ENCODE data around the gene AMN.

The AMN gene

DNA sequence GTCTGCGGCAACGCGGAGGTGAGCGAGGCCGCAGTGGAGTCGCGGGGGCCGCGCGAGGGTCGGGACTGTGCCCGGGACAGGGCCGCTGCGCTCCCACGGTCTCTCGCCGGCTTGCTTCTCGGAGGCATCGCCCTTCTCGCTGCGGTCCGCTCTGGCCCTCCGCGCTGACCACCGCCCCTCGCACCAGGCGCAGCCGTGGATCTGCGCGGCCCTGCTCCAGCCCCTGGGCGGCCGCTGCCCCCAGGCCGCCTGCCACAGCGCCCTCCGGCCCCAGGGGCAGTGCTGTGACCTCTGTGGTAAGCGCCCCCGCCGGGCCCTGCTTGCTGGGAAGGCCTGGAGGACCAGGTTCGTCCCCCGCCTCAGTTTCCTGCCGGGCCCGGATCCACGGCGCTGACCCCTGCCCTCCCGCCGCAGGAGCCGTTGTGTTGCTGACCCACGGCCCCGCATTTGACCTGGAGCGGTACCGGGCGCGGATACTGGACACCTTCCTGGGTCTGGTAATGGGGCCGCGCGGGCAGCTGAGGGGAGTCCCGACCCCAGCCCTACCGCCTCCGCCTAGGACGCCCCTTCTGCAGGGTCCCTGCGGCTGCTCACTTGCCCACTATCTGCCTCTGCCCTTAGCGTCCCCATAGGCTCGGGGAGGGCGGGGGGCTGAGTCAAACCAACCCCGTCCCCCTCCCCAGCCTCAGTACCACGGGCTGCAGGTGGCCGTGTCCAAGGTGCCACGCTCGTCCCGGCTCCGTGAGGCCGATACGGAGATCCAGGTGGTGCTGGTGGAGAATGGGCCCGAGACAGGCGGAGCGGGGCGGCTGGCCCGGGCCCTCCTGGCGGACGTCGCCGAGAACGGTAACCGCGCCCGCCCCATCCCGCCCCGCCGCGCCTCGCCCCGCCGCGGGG lies 7.0 kb downstream of the AMN start:
- in situ Hi-C loops (cut with HindIII; ENCODE audit: low pct_unique_long_range_greater_than_20kb, low sequenced_read_pairs), result no loop called here

DNA sequence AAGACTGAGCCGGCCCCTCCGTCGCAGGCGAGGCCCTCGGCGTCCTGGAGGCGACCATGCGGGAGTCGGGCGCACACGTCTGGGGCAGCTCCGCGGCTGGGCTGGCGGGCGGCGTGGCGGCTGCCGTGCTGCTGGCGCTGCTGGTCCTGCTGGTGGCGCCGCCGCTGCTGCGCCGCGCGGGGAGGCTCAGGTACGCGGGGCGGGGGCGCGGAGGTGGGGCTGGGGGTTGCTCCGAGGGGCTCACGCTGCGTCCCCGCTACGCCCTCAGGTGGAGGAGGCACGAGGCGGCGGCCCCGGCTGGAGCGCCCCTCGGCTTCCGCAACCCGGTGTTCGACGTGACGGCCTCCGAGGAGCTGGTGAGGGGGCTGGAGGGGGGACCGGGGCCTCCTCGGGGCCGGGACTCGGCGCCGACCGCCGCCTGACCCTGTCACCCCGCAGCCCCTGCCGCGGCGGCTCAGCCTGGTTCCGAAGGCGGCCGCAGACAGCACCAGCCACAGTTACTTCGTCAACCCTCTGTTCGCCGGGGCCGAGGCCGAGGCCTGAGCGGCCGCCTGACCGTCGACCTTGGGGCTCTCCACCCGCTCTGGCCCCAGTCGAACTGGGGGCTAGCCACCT lies 7.8 kb downstream of the AMN start:
- in situ Hi-C loops (cut with HindIII; ENCODE audit: low pct_unique_long_range_greater_than_20kb, low sequenced_read_pairs), result no loop called here
- TF ChIP-seq JUND (IDR thresholded peaks at IDR 0.05; ENCODE audit: low read depth), result no peak
- no peak for DNase-seq (ENCODE audit: low read depth in 1 of 2, low spot score in 1 of 2)

More for the DNA sequence above, 7.0 kb downstream of the AMN start:
- DNase-seq (ENCODE audit: low read depth in 1 of 2, low spot score in 1 of 2), result no peak
- TF ChIP-seq JUND (IDR thresholded peaks at IDR 0.05; ENCODE audit: low read depth), result no peak

GRCh38 chr14:102930753-102931579 lies 8.5 kb downstream of the AMN start:
- in situ Hi-C loops (cut with HindIII; ENCODE audit: low pct_unique_long_range_greater_than_20kb, low sequenced_read_pairs), result no loop called here
- DNase-seq (ENCODE audit: low read depth in 1 of 2, low spot score in 1 of 2), result no peak
- TF ChIP-seq JUND (IDR thresholded peaks at IDR 0.05; ENCODE audit: low read depth), result no peak

DNA sequence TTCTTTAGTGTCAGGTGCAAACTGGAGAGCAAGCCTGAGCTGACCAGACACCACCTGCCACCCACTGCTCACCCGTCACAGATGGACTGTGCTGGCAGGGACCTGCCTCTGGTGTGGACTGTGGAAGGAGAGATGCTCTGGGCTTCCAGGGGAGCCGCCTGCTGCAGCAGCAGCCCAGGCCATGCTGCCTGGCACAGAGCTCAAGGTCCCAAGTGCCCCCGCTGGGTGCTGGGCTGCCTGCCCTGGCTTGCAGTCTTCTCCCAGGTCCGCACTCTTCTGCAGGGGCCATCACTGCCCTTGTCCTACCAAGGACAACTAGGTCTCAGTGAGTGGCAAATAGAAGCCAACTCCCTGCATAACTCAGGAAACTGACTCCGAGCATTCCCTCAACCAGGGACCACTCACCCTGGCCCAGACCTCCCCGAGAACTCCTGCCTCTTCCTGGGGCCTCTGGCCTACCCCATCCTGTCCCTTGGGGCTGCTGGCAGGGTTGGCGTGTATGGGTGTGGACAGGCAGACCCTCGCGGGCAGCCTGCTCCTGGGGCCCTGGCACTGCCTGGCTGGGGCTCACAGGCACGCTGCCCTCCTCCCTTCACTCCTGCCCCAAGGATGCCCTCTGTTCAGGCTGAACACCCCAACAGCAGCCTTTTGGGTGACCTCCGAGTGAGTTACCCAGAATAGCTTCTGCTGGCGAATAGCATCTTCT lies 9.3 kb downstream of the AMN start:
- in situ Hi-C loops (cut with HindIII; ENCODE audit: low pct_unique_long_range_greater_than_20kb, low sequenced_read_pairs), result no loop called here
- TF ChIP-seq JUND (IDR thresholded peaks at IDR 0.05; ENCODE audit: low read depth), result no peak
- no peak for DNase-seq (ENCODE audit: low read depth in 1 of 2, low spot score in 1 of 2)

DNA sequence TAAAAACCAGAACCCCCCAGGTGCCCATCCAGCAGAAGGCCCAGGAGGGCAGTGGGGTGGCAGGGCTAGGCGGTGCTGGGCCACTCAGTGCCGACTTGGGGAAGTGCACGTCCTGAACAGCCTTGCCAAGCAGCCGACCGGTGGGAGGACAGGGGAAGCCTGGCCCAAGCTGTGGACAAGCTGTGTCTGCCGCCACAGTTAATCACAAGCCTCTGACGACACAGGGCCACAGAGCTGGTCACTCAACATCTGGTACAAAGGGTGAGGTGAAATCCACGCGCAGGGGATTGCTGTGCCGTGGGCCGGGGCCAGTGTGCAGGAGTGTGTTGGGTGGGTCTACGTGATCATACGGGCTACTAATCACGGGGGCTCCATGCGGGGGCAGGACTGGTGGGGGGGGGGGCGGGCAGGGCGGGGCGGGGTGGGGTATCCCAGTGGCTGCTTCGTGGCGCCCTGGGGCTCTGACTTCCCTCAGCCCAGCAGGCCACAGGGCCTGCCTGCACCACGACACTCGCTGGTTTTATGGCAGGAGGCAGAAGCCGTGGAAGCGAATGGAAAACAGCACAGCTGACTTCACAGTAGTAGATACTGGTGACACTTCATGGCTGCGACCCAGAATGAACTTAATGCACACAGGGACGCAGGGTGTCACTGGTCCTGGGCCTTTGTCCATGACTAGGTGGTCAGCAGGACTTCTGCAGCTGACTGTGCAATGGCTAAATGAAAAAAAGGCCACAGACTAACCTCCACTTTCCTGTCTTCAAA lies 10.2 kb downstream of the AMN start:
- no peak for TF ChIP-seq JUND (IDR thresholded peaks at IDR 0.05; ENCODE audit: low read depth)
- in situ Hi-C loops (cut with HindIII; ENCODE audit: low pct_unique_long_range_greater_than_20kb, low sequenced_read_pairs), result no loop called here
- DNase-seq (ENCODE audit: low read depth in 1 of 2, low spot score in 1 of 2), result no peak

DNA sequence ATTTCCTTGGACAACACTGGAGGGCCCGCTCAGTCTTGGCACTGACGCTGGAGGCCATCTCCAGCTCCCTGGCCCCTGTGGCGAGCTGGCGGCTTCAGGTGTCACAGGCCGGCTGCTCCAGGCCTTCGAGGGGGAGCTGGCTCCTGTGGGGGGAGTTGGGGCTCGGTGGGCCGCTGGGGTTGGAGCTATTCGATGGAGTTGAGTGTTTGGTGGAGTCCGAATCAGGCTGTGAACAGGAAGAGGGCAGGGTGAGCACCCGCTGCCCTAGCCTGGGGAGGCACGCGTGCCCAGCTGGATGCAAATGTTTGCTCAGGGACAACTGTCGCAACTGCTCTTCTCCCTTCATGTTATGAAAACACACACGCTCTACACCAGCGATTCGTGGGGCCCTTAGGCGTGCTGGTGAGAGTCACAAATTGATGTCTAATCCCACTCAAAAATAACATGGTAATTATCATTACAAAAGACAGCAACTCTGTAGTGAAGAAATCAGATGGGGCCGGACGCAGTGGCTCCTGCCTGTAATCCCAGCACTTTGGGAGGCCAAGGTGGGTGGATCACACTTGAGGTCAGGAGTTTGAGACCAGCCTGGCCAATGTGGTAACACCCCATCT lies 11.3 kb downstream of the AMN start:
- DNase-seq (ENCODE audit: low read depth in 1 of 2, low spot score in 1 of 2), result no peak
- in situ Hi-C loops (cut with HindIII; ENCODE audit: low pct_unique_long_range_greater_than_20kb, low sequenced_read_pairs), result no loop called here
- no peak for TF ChIP-seq JUND (IDR thresholded peaks at IDR 0.05; ENCODE audit: low read depth)

DNA sequence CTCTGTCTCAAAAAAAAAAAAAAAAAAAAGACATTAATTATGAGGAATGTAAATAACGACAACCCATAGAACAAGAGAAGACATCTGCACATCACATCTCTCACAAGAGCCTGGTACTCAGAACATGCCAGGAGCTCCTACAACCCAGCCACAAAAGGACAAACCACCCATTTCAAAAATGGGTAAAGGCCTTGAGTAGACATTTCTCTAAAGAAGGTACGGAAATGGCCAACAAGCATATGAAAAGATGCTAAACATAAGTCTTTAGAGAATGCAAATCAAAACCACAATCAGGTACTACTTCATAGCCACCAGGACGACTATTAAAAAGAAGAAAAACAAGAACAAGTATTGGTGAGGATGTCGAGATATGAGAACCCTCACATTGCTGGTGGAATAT lies 13.3 kb downstream of the AMN start:
- DNase-seq (ENCODE audit: low read depth in 1 of 2, low spot score in 1 of 2), result no peak
- no peak for TF ChIP-seq JUND (IDR thresholded peaks at IDR 0.05; ENCODE audit: low read depth)
- in situ Hi-C loops (cut with HindIII; ENCODE audit: low pct_unique_long_range_greater_than_20kb, low sequenced_read_pairs), result no loop called here

DNA sequence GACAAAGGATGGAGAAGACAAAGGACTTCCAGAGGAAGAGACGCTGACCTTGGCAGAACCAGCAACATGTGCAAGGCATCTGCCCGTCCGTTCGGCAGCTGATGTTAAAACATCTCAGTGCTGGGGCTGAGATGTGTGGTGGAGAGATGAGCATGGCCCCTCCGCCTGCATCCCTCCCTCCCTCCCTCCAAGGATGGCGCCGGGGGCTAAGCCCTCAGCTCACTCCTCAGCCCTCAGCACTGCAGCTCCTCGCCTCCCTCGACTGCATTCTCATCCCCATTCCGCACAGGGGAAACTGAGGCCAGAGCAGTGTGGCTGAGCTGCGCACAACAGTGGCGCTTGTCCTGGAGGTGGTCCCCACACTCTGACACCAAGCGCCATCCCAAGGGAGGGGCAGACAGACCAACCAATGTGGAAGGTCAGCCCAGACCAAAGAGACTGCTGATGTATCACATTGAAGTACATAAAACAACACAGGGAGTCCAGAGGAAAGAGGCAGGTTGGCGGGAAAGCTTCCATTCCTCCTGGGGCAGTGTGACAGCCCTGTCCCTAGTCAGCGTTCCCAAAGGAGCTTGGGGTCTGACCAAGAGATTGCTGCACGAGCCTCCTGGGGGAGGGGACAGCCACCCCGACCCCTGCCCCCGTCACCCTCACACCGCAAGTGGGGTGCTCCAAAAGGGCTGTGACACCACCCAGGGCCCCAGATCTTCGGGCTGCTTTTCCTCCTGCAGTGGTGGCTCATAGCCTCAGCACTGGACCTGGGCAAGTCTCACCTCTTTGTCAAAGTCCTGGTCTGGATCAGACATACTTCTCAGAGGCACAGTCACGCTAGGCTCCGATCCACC lies 15.1 kb downstream of the AMN start:
- DNase-seq (ENCODE audit: low read depth in 1 of 2, low spot score in 1 of 2), result no peak
- no peak for TF ChIP-seq JUND (IDR thresholded peaks at IDR 0.05; ENCODE audit: low read depth)

DNA sequence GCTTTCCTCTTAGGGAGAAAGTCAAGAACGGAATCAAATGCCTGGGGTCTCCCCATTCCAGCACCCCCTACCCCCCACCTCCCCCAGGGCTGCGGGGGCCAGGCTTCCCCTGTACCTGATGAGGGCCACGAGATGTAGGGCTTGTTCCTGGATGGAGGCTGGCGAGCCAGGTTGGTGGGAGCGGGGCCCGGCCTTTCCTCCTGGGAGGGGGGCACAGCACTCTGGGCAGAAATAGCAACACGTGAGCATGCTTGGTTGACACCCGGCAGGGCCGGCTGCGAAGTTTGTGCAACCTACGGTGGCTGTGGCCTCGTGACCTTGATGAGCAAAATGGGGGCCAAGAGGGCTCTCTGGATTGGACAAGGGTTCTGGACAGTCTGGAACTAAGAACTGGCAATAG lies 15.7 kb downstream of the AMN start:
- TF ChIP-seq JUND (IDR thresholded peaks at IDR 0.05; ENCODE audit: low read depth), result no peak
- in situ Hi-C loops (cut with HindIII; ENCODE audit: low pct_unique_long_range_greater_than_20kb, low sequenced_read_pairs), result no loop called here
- DNase-seq (ENCODE audit: low read depth in 1 of 2, low spot score in 1 of 2), result no peak

More for the DNA sequence above, 15.1 kb downstream of the AMN start:
- in situ Hi-C loops (cut with HindIII; ENCODE audit: low pct_unique_long_range_greater_than_20kb, low sequenced_read_pairs), result no loop called here

DNA sequence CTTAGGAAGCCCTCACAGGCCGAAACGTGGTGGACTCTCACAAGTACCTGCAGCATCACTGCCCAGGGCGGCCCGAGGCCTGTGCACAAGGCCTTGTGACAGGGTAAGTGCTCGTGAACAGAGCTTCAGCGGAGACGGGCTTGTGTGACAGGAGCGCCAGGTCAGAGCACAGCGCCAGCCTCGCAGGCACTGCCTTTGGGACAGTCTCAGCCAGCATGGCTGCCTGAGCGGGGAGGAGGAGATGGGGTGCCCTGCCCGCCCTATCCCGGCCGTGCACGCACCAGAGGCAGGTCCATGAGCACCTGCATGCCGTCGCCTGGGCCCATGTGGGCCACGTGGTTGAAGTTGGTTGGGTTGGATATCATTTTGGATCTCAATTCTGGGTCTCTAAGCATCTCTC lies 16.9 kb downstream of the AMN start:
- in situ Hi-C loops (cut with HindIII; ENCODE audit: low pct_unique_long_range_greater_than_20kb, low sequenced_read_pairs), result no loop called here
- no peak for TF ChIP-seq JUND (IDR thresholded peaks at IDR 0.05; ENCODE audit: low read depth)
- no peak for DNase-seq (ENCODE audit: low read depth in 1 of 2, low spot score in 1 of 2)
